ENCODE measurements around the gene DGKI.
"Not testable (repeated sequence)": the region's sequence is repeated elsewhere in the genome, so short reads cannot be mapped to it uniquely, and the experiment has no call there.

The DGKI gene

DNA sequence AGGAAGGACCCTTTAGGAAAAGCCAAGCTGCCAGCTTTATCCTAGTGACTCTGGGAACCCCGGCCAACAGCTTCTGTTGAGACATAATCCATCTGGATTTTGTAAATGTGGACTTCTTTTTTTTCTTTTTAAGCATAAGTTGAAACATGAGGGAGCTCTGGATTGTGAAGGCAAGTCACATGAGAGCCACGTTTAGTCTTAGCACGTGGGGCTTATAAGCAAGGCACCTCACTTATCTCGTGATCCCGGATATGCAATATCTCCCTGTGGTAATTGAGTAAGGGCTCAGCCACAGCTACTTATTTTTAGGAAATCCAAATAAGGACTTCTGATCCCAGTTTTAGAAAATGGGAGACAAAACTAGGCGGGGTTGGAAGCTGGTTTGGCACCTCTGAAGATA lies 392.0 kb downstream of the DGKI start:
- DNase-seq = no peak

DNA sequence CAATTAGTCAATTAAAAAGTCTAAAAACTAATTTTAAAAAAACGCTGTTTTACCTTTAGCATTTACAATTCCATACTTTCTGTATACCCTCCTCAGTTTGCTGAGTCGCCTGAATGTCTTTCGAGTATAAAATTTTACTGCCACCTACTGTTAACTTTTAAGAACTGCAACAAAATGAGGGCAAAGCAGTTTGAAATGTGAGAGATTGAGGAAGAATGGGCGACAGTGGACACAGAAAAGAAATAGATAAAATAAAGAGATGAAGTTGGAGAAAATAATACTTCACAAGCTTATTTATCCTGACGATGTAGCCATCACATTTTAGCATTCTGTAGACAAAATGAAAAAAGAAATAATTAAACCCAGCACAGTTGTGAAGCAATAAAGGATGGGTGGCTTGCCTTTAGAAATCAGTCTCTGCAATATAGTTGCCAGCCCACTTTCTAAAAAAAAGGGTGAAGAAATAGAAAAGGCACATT lies 392.5 kb downstream of the DGKI start:
- DNase-seq = peak; percentile 51

DNA sequence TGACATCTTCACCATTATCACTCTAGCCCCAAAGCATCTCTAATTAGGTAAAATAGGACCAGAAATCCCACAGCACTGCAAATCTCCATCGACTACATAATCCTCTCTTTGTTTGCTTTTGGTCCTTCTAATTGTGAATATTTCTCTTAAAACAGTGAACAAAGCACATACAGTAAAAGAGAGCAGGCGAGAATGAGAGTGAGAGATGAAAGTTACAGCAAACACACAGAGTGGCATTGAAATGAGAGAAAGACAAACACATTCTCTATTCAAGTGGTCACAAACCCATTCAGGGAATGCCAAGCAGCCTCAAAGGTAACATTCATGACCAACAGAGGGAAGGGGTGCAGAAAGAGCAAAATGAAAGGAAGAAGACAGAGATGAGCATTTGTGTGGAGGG lies 393.4 kb downstream of the DGKI start:
- no peak for DNase-seq

DNA sequence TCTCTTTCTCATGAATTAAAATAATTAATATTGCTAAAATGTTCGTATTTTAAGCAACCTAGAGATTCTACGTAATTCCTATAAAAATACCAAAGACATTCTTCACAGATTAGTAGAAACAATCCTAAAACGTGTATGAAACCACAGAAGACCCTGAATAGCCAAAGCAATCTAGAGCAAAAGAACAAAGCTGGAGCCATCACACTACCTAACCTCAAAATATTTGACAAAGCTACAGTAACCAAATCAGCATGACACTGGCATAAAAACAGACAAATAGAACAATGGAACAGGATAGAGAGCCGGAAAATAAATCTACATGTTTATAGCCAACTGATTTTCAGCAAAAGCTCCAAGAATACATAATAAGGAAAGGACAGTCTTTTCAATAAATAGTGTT lies 397.8 kb downstream of the DGKI start:
- DNase-seq = peak; percentile 2

DNA sequence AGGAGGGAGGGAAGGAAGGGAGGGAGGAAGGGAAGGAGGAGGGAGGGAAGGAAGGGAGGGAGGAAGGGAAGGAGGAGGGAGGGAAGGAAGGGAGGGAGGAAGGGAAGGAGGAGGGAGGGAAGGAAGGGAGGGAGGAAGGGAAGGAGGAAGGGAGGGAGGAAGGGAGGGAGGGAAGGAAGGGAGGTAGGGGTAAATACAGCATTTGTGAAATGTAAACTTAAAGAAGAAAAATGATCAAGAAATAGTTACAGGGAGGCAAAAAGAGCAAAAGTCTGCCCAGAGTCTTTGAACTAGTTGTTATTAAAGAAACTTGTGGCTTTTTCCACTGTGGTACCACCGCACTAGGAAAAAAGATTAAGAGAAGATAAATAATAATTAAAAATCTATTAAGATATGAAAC lies 398.2 kb downstream of the DGKI start:
- not testable (repeated sequence) for DNase-seq

DNA sequence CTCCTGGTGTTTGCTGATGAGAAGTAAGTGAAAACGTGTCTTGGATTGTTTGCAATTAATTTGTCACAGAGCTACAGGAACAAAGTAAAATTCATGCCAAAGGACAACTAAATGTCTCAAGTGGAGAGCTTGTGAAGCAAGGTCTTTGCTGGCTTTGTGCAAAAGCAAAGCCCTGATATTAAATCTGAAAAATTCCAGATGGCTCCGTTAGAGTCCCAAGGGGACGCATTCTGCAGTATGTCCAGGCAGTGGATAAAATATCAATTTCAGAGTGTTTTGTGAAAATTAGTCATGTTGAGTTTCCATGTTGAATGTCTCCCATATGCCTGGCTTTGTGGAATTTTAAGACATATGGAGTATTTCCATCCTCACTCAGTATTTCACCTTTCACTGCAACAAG lies 400.7 kb downstream of the DGKI start:
- no peak for DNase-seq

DNA sequence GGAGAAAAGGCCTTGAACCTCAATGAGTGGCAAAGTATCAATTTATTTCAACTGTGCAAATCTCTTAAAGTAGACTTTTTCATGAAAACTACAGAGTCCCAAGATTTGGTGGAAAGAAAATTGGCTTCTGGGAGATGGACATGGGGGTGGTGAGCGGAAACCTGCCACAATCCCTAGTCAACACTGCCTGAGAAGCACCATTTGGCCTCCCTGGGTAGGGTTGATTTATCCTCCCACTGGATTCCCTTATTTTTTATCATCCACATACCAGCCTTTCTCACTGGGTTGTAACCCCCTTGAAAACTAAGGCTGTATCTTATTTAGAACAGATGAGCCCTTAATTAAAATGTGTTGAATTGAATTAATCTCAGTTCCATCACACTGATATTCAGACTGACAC lies 401.5 kb downstream of the DGKI start:
- no peak for DNase-seq

DNA sequence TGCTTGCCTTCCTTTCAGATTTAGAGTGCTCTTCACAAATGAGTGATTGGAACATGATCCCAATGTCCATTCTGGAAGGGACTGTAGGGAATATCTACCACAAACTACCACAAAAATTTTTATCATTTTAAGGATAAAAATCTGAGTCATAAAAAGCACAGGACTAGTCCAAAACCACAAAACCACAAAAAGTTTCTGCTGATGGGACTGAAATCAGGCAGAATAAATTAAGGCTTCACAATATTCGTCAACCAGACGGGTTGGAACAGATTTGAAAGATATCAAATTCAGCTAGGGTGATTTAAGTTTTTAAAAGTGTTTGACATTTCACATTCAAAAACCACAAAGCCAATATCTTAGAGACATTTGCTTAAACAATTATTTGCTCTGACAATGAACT lies 403.2 kb downstream of the DGKI start:
- DNase-seq = peak; percentile 66

DNA sequence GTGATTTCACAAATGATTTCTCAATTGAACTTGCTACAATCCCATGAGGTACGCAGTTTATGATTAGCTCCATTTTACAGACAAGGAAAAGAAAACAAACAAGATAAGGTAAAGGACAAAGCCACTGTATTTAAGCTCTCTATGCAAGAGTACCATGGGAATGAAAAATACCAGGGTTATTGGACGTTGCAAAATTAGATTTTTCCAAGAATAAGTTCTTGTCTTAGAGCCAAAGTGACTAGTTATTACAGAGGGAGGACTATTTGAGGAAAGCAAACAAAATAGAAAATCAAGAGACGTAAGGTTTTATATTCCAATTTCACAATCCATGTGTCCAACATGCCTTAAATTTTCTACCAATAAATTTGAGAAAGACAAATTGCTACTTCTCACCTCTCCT lies 405.3 kb downstream of the DGKI start:
- no peak for DNase-seq

DNA sequence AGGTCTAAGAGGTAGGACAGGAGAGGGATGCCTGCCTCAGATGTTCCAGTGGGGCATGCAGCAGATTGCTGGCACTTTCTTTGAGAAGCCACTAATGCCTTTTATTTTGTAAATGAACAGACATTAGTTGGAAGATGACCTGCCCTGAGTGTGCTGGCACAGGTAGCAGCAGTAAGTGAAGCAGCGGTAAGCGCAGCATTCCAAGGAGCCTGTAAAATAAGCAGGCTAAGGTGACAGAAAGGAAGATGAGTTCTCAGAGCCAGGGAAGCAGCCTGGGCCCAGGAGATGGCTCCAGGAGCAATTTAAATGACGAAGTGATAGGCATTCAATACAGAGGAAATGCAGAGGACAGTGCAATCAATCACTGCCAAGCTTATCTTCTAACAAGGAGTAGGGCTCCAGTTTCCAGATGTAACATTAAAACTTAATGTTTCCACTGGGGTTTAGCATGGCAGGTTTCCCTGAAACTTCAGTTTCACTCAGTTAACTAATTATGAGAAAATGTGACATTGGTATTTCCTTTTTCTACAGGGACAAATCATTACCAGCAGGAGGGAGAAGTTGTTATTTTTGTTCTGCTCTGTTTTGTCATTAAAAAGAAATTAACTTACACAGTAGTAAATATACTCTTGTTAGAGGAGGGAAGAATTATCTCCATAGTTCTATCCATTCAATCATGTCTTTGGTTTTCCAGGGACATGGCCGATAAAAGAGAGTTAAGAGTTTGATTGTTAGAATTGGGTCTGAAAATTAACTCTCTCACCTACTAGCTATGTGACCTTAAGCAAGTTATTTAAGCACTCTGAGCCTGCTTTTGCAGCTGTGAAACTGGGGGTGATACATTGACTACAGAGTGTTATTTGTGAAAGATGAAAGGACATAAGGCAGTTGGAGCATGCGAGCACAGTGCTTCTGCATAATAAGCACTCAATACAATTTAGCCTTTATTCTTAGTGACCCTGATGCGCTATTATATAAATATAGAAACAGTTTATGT lies 406.6 kb downstream of the DGKI start:
- DNase-seq = no peak

DNA sequence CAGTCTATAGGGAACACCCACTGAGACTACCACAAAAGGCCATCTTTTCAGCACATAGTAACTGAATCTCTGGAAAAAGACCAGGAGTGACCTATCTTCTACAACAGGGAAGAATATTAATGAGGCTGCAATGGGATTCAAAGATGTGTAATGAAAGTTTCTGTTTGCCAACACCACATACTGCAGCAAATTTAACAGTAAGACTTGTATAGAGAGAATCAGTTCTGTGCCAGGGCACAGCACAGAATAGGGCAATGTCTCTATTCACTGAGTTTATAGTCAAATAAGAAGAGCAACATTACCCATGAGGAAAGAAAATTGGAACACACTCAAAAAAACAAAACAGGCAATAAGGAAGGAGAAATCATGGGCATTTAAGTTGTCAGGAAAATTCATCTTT lies 411.8 kb downstream of the DGKI start:
- no peak for DNase-seq

DNA sequence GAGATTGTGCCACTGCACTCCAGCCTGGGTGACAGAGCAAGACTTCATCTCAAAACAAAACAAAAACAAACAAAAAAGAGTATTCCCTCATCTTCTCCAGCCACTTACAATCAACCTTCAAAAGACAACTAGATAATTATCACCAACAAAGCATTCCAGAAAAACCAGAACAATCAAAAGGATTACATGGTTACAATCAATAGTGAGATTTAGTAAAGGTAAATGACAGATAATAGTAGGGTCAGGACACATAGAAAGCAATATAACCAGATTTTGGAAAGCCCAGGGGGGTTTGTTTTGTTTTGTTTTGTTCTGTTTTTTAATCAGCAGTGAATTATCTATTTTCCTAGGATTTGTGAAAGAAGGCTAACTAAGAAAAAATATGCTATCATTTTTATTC lies 412.2 kb downstream of the DGKI start:
- DNase-seq = no peak

DNA sequence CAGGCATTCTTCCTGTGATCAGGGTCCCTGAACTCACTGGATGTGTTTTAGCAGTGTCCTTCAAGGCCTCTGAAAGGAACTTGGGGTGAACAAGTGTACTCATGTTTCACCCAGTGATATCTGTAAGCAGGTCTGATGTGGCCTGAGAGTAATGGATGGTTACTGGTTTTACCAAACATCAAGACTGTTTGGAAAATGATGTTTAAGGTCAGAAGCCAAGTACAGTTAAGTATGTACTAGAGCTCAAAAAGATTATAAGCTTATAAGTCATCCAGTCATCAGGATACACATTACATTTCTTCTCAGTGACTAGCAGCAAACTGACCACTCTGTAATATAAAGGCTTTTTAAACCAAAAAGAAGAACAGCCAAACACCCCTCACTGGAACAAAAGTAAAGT lies 423.5 kb downstream of the DGKI start:
- no peak for DNase-seq

DNA sequence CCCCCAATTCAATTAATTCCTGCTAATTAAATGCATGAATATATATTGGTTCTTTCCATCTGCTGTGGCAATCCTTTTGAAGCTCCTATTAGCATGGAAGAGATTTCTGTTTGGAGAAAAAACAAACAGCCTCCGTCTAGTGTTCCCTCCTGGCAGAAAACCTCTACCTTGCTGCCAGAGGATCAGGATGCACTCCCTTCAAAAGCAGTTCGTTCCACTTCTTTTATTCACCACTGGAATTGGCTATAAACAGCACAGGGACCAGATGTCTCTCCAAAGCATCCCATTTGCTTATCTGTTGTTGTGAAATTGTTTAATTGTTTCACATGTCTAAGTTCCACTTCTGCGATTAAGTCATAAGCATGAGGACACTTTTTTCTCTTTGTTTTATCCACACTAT lies 425.4 kb downstream of the DGKI start:
- no peak for DNase-seq

DNA sequence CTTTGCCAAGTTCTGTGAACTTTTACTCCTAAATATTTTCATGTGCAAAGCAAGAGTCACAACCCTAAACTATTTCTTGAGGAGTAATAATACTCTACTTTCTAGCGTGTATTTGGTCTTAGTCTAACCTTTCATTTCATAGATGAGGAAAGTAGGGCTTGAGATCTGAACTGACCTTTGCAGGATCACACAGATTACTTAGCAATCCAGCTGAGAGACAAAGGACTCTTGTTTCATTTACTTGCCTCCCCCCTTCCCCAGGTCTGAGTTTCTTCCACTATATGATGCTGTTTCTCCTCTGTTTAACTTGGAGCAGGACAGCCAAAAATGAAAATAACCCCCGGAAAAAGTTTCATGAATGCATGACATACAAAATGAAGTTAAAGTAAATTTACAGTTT lies 427.9 kb downstream of the DGKI start:
- no peak for DNase-seq

DNA sequence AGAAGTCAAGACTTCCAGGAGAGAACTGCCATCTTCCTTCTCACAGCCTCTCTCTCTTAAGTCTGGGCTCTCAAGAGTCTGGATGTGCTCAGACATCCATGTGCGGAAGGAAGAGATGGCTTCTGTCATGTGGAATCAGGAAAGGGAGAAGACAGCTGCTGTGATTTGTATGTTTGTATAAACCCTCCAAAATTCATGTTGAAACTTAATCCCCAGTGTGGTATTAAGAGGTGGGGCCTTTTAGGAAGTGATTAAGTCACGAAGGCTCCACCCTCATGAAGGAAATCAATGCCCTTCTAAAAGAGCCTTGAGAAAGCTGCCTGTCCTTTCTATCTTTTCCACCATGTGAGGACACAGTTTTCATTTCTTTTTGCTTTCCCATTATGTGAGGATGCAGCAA lies 429.3 kb downstream of the DGKI start:
- DNase-seq = no peak

DNA sequence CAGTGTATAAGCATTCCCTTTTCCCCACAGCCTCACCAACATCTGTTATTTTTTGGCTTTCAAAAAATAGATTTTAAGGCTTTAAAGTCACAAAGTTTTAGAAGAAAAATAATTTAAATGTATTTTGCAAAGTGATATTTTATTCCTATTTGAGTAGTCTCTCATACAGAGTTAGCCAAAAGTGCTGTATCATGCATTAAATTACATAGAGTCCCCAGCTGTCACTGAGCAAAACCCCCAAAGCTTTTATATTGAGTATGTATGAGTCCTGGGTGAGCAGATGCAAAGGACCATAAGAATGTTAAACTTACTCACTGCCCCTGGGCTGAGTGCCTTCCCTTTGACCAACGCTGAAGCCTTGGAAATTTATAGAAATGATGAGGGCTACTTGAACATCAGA lies 432.9 kb downstream of the DGKI start:
- DNase-seq = no peak

DNA sequence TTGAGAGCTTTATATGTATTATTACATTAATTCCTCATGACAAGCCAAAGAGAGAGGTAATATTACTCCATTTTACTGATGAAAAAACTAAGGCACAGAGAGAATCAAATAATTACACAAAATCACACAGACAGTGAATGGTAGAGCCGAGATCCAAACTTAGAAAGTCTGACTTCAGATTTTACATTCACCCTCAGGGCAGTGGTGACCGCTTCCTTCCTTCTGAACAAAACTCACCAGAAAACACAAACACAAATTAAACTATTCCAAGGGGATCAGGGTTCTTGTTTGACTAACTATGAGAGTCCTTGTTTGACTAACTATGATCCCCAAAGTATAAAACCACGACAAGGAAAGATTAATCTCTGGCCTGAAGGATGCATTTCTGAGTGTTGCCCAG lies 435.3 kb downstream of the DGKI start:
- DNase-seq = no peak

DNA sequence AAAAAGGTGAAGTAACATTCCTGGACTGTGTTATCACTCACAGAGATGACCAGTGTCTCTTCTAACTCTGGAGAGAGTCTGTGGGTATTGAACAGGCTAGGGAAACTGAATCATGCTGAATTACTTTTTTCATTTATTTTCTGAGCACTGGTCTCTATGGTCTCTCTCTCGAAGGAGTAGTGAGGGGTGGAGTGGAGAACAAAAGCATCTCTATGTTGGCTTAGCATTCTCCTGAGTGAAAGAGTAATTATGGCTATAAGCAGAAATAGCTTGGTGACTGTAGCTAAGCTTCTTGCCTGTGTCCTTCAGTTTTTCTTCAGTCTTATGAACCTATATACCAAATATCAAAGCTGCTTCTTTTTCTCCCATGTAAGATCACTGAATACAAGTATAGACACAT lies 438.6 kb downstream of the DGKI start:
- DNase-seq = no peak

DNA sequence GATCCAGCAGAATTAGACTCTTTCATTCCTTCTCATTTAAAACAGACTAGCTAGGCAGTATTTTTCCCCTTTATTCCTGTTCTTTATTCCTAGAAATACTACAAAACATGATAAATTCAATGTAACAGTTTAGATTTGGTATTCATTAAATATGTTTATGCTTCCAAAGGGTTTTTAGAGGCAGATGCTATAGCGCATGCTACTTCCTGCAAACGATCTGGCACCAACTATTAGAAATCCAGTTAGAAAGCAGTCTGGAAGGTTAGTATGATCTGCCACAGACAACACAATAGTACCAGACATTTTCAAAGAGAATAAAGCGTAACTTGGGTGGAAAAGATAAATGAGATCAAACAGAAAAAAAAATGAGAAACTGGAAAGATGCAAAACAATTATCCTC lies 439.7 kb downstream of the DGKI start:
- no peak for DNase-seq

DNA sequence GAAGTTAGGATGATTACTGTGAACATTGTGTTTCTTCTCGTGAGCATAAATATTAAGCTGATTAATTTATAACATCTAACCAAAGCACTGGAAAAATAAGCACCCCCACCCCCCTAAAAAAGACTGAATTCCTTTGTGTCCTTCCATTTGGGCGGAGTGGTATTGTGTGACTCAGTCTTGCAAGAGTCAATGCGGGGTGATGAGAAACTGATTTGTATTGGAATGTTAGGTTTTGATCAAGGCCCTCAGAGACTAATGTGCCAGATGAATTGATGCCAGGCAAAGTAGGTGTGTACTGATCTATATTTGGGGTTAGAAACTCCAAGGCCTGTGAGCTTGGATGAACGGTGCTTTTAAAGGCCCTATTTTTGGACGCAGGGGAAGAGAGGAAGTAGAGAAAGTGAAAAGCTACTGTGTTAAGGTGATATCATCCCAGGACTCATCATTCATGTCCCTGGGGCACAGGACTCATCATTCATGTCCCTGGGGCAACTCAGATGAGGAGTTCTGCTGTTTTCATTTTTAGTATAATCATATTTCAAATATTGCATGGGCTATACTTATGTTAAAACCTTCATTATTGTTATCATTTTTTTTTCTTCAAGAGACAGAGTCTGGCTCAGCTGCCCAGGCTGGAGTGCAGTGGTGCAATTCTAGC lies 442.0 kb downstream of the DGKI start:
- DNase-seq = peak; percentile 21

DNA sequence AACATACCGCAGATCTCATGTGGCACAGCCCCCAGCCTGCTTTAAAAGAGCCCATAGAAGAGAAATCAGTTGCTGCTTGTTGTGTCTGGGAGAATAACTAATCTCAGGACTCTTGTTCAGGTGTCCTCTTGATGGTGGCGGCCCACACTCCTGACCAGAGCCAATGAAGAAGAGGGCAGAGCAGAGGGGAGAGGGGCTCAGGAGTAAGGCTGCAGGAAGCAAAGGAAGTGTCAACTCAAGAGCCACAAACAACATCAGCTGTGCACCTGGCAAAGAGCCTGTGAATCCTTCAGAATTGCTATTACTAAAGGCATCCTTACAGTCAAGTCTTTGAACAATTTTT lies 443.4 kb downstream of the DGKI start:
- DNase-seq = no peak

DNA sequence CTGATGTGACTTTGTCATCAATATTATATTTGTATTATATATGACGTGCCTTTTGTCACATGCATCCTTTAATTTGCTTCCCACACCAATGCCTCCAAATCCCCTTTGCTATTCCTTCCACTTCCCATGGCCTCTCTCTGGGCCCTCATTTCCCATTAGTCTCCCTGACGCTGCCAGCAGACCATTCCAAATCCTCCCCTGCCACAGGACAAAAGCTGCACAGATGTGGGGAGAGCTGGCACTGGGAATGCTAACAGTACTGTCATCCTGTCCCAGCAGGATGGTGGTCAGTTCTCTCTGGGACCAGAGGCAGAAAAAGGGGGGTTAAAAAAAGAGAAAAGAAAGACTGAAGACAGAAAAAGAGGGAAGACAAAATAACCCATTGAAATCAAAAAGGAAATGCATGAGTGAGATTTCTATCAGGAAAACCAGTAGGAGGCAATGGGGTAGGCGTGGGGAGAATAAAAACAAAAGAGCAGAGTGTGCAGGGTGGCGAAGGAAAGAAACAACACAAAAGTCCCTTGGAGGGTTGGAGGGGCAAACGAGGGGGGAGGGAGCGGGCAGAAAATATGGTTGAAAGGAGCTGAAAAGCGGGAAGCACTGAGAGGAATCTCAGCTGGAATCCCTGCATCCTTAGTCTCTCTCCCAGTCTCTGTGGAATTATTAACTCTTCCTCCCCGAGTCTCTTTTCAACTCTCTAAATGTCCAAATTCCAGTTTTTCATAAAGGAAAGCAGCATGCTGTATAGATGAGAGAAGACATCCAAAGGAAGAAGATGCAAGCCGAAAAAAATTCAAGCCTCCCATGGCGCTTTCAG lies 444.0 kb downstream of the DGKI start:
- DNase-seq = no peak

Data from EL (cell line).